Suppressor macrophage (primary cell): ENCODE results near the gene ACSF2.
"Not testable (repeated sequence)": the region's sequence is repeated elsewhere in the genome, so short reads cannot be mapped to it uniquely, and the experiment has no call there.

Experiments
- DNase-seq, 4 experiments: peaks; one replicate each; pipeline ENCODE4 v3.0.0-alpha.2; 2020 to 2022

ACSF2 gene

DNA sequence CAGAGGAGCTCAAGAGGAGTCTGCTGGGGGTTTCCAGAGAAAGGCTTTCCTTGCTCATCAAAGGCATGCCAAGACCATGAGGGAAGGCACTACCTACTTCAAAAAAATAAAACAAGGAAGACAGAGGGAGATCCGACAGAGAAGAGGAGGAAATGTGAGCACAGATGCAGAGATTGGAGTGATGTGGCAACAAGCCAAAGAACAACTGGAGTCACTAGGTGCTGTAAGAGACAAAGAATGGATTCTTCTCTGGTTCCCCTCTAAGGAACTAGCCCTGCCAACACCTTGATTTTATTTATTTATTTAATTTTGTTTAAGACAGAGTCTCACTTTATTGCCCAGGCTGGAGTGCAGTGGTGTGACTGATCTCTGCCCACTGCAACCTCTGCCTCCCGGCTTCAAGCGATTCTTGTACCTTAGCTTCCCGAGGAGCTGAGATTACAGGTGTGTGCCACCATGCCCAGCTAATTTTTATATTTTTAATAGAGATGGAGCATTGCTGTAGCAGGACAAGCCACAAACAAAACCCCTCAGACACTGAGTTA is 13.8 kb upstream of the ACSF2 start:
- no peak for DNase-seq

DNA sequence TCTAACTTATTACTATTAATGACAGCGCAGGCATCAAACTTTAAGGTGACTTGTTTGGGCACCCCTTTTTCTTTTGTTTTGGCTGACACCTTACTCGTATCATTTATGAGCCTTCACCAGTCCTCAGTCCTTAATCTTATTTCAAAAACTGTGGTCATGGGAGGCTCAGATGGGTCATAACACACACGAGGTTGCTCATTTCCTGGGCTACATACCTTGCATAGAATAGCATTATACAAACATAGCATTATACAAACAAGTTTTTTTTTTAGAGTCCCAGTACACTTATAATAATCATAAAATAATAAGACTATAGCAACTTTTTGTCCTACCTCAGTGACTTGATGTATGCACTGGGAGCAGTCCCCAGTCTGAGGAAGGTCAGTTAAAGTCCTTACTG is 11.2 kb upstream of the ACSF2 start:
- DNase-seq, result no peak

DNA sequence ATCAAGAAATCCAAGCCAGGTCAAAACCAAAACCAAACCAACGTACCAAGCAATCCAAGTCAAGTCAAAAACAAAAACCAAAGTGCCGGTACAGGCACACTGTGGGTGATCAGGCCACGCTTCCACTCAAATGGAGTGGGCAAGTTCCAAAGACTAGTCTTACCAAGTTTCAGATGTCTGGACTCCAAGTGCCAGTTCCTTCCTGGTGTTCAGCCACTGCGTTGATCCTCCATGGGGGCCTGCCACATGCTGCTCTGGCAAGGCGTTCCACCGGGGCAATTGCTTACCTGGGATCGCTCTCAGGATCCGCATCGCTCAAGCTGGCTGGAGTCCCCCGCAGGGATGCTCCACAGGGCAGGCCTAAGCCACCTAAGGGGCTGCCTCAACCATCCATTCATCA is 6.4 kb upstream of the ACSF2 start:
- DNase-seq, result not testable (repeated sequence)

DNA sequence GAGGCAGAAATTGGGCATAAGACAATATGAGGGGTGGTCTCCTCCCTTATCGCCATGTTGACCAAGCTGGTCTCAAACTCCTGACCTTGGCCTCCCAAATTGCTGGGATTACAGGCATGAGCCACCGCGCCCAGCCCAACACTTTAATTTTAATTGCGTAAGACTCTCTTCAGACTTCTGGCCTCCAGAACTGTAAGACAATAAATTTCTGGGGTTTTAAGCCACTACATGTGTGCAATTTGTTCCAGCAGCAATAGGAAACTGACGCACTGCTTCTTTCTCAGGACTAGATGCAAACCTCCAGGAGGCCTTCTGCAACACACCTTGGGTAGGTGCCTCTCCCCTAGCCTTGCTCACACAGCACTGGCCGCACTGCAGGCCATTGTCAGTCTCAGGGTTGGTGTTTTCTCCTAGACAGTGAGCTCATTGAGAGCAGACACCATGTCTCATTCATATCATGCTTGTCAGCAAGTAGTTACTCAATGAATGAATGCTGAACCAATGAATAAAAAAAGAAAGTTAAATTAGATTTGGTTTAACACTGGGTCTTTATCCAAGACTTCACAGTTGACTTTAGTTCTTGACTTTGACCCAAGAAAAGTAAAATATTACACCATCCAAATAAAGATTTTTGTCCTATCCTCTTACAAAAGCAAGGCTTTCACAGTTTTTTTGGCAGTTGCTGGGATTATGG is 5.5 kb upstream of the ACSF2 start:
- peak in 1 of 4 experiments; percentile 4 for DNase-seq

DNA sequence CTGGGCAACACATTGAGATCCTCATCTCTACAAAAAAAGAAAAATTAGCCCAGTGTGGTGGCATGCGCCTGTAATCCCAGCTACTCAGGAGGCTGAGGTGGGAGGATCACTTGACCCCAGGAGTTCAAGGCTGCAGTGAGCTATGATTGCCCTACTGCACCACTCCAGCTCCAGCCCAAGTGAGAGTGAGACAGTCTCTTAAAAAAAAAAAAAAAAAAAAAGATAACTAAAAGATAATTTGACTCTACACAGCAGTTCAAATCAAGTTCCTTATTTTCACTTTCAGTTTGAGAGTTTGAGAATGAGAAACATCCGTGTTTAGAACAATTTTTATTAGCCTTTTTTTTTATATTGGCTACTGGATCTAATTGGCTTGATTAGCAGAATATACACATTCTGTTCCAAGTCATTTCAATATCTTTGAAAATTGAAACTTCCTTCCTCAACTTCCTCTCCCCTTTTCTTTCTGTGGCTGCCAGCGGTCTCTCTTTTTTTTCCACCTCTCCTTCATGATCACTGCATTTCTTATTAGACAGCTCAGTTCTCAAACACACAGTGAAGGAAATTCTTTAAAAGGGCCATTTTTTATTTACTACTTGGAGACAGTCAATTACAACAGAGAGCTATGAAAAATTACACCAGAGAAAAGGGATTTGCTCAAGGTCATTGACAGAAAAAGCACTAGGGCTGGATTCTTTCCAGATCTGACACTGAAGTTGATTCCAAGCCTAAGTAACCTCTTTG is 4.5 kb upstream of the ACSF2 start:
- DNase-seq, result peak in 2 of 4 experiments; percentile 54 to 62

DNA sequence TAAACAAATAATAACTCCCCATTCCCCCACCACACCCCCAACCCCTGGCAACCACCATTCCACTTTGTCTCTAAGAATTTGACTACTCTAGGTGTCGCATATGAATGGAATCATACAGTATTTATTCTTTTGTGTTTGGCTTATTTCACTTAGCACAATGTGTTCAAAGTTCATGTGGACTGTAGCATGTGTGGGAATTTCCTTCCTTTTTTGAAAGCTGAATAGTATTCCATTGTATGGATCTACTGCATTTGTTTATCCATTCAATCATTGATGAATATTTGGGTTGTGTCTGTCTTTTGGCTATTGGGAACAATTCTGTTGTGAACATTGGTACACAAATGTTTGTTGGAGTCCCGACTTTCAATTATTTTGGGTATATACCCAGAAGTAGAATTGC is 3.3 kb upstream of the ACSF2 start:
- peak in 1 of 4 experiments; percentile 21 for DNase-seq

DNA sequence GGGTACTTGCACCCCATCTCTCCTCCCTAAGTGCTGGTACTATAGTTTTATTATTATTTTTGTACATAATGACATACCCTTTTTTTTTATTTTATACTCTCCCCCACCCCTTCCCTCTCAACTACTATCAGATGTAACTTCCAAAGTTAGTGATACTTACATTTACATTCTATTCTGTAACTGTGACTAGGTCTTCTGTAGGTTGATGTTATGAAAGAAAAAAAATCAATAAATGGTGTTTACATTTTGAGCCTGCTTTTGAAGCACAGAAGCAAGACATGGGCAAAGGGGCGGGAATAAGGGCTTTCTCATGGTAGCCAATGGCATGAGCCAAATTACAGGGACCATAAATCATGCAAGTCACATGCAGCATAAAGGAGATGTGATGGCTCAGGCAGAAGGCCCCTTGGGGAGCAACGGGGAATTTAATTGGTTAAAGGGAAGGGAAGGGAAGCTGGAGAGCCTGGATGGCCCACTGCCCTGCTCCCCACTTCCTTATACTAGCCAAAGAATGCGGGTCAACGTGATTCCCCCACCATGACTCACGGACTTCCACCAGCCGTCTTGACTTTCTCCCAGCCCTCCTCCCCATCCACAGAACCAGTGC is 2.4 kb upstream of the ACSF2 start:
- DNase-seq, result peak; percentile 82 to 93 (median 86)

DNA sequence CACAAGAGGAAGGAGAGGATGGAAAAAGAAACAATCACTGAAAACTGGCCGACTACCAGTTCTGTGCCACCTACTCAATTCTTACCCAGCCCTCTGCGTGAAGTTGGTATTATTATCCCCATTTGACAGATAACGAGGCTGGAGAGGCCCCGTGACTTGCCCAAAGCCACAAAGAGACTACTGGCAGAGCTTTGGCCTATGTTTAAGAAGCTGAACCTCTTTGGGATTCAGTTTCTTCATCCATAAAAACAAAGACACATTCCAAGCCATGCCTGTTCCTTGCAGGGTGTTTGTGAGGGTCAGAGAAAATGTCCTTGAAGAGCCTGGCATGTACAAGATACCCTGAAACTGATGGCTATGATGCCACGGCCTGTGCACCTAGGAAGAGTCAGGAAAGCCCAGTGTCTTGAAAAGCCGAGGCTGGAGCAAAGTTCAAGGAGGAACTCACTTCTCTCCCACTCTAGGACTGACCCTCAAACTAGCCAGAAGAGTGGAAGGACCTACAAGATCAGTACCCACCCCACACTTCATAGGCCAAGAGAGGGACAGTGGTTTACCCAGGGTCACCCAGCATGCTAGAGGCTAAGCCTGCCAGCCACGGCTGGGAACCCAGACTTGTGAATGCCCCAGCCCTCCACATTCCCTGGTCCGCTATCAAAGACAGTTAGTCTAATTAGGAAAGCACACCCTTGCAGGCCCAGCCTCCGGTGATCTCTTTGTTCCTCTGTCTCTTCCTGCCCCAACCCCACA is 1.6 kb upstream of the ACSF2 start:
- peak in 2 of 4 experiments; percentile 5 for DNase-seq

DNA sequence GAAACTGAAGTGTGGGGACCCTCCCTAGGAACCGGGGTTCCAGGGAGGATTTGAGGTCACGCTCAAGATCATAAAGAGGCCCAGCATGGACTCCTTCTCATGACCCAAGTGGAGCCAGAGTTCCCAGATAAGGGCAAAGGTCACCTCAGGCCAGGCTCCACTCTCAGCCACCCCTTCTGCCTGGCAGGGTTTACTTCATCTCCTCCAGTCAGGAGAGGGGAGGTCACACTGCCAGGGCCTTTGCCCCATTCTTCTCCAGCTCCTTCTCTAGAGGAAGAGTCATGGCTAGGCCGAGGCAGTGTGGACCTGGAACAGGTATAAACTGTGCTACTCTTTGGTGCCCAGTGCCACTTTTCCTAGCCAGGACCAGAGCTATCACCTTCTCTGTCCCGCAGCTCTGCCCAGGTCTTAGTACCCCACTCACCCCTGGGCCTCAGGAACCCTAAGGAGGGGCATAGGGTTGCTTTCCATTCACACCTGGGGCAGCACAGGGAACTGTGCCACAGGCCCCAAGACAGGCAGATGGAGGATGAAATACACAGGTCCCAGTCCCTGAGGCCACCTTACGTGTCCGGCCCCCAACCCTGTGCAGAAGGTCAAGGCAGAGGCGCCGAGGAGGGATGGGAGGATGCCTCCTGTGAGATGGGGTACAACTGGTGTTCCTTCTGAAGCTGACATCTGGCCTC is 879 bp upstream of the ACSF2 start:
- peak; percentile 35 to 67 (median 49) for DNase-seq

DNA sequence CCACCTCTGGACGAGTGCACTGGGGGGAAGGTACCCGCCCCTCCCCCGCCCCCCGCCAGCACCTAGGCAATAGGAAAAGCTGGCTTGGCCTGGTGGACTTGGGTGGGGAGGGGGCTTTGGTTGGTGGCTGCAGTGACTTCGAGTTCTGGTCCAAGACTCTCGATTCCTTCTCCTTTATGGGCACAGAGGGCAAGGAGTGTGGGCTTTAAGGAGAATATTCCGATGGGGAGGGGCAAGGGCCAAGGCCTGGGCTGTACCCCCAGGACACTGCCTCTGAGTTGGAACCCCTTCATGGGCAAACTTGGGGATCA is 409 bp downstream of the ACSF2 start:
- DNase-seq, result no peak

DNA sequence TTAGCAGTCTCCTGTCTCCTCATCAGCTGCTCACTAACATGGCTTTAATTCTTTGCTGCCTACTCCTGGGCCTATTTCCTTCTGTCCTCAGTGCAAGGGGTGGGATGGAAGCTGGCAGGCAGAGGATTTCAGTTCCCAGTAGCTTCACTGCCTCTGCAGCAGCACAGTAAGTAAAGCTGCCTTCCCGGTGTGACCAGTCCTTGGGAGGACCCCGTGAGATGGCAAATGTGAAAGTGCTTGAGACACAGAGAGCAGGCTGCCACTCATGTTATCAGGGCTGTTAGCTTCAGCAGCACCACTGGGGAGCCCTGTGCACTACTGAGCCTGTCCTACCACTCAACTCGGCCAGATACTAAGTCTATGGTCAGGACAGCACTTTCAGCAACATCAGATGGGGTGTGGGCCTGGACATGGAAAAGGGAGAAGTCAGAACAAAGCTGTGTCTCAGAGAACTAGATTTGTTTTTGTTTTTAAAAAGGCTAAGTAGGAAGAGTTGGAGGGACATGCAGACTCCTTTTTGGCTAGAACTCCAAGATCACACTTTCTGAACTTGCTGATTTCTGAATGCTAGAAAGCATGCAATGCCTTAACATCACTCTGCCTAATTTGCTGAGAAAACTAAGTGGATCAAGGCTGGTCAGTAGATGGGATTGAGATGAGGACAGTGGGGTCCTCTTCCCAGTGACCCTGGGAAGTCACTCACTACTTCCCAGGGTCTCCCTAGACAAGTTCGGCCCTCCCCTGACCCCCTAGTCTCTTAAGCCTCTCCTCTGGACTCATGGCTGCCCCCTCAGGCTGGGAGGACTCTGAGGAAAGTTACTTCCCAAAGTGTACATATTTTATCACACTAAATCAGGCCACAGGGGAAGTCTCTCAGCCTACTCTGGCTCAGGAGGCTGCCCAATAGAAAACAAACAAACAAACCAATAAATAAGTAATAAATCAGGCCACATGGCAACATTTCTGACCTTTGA is 1.1 kb downstream of the ACSF2 start:
- DNase-seq, result peak; percentile 54 to 79 (median 62)

DNA sequence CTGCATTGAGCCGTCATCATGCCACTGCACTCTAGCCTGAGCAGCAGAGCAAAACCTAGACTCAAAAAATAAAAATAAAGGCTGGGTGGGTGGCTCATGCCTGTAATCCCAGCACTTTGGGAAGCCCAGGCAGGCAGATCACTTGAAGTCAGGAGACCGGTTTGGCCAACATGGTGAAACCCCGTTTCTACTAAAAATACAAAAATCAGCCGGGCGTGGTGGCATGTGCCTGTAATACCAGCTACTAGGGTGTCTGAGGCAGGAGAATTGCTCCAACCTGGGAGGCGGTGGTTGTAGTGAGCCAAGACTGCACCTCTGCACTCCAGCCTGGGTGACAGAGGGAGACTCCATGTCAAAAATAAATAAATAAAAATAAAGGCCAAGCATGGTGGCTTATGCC is 2.1 kb downstream of the ACSF2 start:
- not testable (repeated sequence) for DNase-seq

DNA sequence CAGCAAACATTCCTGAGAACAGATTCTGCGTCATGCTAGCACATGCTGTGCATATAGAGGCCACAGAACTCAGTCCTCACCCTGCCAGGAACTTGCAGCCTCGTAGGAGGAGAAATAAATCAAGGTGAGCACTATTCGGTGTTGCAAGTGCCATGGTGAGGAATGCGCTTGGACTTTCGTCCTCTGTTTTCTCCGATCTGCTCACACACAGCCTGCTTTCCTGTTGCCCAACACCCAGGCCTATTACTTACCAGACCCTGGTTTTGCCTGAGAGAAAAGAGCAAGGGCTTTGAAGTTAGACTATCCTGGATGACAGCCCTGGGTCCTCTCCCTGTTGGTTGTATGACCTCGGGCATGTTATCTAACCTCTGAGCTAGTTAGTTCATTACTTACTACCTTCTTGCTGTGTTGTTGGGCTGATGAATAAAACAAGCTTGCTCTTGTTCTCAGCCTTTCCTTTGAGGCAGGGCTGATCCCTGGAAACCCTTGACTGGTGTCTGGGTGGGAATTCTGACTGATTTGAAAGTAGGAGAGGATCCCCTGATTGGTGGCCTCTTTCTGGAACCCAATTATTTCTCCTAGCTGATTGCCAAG is 2.9 kb downstream of the ACSF2 start:
- no peak for DNase-seq

DNA sequence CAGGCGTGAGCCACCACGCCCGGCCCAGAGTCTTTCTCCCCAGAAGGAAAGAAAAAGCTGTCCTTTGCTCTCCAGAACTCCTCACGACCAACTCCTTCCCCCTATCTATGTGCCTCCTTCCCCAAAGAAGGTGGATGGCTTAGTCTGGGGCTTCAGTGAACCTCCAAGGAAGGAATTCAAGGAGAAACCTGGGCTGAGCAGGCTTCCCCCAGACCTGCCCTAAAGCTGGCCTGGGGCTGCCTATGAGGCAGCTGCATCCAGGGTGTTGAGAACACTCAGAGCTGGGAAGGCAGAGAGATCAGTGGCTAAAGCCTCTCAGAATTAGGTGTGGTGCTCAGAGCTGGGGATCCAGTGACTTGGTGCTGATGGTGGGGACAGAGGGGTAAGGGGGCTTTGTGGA is 3.8 kb downstream of the ACSF2 start:
- DNase-seq, result no peak

DNA sequence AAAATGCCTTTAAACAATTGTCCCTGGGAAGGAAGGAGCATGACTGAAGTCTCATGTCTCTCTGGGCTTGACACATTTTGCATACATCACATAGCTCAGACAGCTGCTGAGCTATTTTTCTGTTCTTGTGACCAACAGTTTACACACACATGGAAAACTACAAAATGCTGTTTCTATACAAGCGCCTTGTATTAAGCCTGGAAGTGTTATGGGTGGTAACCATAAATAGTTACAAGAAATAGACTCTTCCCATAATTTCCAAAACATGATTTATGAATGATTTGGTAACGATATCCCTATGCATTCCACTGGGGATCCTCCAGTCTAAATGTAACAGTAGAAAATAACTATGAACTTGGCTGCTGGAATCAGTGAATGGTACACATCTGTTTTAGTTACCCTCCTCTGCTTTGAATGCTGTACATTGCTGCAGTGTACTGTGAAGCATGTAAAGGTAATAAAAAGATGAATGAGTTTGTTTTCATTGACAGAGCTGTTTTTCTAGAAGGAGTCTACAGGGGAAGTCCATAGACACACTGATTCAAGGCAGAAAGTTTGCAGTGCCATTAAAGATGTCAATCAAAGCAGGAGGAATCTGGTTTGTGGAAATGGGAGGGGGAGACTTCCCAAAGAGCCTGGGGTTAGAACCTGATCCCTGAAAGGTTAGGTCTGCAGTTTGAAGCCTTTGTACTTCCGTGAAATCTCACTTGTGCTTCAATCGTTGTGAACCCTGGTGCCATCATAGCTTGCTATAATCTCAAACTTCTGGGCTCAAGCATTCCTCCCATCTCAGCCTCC is 5.0 kb downstream of the ACSF2 start:
- DNase-seq, result no peak

DNA sequence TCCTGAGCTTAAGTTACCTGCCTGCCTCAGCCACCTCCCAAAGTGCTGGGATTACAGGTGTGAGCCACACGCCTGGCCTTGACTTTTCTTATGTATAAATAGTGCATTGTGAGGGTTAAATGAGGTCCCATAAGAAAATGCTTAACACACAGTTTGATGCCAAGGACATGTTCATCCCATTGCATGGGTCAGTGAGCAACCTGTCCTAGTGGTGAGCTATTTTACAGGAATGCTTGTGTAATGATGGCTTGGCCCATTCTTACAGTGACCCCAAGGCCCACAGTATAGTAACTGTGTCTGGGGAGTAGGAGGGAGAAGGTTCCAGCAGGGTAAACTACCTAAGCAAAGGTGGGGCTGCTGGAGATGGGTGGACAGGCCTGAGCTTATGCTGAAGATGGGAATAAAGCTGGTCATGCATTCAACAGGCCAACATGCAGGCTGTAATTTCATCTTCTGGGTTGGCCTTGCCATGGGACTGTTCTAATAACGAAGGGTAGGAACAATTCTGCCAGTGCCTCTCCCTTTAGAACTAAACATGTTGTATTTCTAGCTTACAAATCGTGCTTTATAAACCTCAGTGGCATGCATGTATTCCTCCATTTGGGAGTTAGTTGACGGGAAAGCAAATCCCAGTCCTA is 6.2 kb downstream of the ACSF2 start:
- no peak for DNase-seq

DNA sequence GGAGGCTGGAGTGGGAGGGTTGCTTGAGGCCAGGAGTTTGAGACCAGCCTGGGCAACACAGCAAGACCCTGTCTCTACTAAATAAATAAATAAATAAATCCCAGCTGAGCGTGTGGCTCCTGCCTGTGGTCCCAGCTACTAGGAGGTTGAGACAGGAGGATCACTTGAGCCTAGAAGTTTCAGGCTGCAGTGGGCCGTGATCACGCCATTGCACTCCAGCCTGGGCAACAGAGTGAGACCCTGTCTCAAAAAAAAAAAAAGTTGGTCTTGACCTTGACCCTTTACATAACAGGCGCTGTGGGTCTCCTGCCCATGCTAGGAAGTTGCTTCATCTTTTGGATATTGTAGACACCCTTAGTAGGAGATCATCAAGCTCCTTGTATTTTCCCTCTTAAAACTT is 11.4 kb downstream of the ACSF2 start:
- no peak for DNase-seq

DNA sequence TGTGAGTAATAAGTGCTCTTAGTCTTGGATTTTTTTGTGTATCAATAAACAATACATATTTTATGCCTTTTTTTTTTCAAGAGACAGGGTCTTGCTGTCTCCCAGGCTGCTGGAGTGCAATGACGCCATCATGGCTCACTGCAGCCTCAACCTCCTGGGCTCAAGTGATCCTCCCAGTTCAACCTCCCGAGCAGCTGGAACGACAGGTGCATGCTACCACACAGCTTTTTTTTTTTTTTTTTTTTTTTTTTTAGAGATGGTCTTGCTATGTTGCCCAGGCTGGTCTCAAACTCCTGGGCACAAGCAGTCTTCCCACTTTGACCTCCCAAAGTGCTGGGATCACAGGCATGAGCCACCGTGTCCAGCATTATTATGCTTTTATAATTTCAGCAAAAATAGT is 13.0 kb downstream of the ACSF2 start:
- no peak for DNase-seq

DNA sequence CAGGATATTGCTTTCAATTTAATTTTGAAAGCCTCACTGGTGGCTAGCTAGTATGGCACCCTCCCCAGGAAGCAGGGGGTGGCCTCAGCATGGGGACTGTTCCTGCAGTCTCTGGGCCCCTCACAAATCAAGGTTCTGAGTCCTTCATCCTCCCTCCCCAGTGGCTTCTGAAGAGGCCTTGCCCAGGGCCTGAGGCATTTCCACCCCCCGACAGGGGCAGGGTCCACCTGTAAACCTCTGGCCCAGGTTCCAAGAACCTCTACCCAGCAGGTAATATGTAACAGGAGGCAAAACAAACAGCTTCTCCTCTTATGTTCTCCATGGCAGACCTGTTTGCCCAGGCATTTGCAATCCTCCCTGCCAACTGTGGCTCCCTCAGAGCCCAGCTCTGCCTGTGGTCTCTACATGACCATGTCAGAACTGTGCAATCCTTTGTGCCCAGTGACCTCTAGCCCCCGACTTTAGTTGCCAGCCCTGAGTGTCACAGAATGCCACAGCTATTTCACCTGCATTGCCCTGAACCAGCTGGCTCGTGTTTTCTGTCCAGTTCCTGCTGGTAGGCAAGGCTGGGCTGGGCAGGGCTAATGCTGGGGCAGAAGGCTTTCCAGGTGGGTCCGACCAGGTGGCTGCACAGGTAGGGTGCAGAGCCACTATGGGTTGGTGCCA is 14.3 kb downstream of the ACSF2 start:
- DNase-seq, result no peak
